Adrenal gland (tissue), 12 donors: ENCODE results near the gene GPS1. TPM values are rescaled to one million over a fixed set of nuclear protein-coding genes. Genes with fewer than 3 reads are reported as not detected.

Experiments
- DNase-seq, 7 donors: peaks; one replicate each; pipeline ENCODE4 v3.0.0-alpha.2; 2019 to 2020
- H3K27ac ChIP-seq, 5 donors: fragments of 200-600 bp; sonication (generic) in 4 of 5; 1 replicate in 3 of 5; 2 replicates in 2 of 5; pipeline versions ENCODE4 v1.5.1 to v1.8.0; 2016 to 2020; ENCODE audit warnings: mild to moderate bottlenecking in 1 of 5
- H3K27me3 ChIP-seq: fragments of 200-600 bp; 2 replicates; pipeline ENCODE4 v1.8.0; 2021
- H3K36me3 ChIP-seq, 2 donors: fragments of 200-600 bp; replicated peaks in 1 of 2; 1 replicate in 1 of 2; 2 replicates in 1 of 2; pipeline versions ENCODE4 v1.5.1 to v1.8.0; 2018 to 2022
- H3K4me1 ChIP-seq, 2 donors: fragments of 200-600 bp; replicated peaks in 1 of 2; 1 replicate in 1 of 2; 2 replicates in 1 of 2; pipeline versions ENCODE4 v1.5.1 to v1.8.0; 2018 to 2021
- H3K4me3 ChIP-seq, 4 donors: fragments of 200-600 bp; sonication (generic) in 3 of 4; one replicate each; pipeline ENCODE4 v1.5.1; 2016 to 2018
- H3K9me3 ChIP-seq, 3 donors: fragments of 200-600 bp; sonication (generic) in 1 of 3; replicated peaks in 1 of 3; 1 replicate in 2 of 3; 2 replicates in 1 of 3; pipeline versions ENCODE4 v1.5.1 to v1.8.0; 2016 to 2021
- CTCF ChIP-seq, 6 experiments: fragments of 450-650 bp in 4 of 6; fragments of 200-600 bp in 2 of 6; sonication (generic) in 1 of 6; IDR thresholded peaks; 1 replicate in 5 of 6; 2 replicates in 1 of 6; pipeline versions ENCODE4 v1.5.1 to v1.8.0; 2016 to 2021; ENCODE audit warnings: antibody characterized with exemption in 6 of 6, mild to moderate bottlenecking in 2 of 6, moderate library complexity in 1 of 6
- POLR2A ChIP-seq, 2 donors: fragments of 450-650 bp; IDR thresholded peaks; one replicate each; pipeline ENCODE4 v1.6.1; 2017; ENCODE audit warnings: antibody characterized with exemption in 2 of 2, mild to moderate bottlenecking in 2 of 2, moderate library complexity in 1 of 2
- WGBS, 4 donors: extraction: QIAGEN DNeasy Blood & Tissue Kit in 2 of 4; methylation state at CpG; one replicate each; pipeline versions ENCODE4 v1.1.5 to v1.1.7; 2013 to 2017; 5-methylcytosine and 5-hydroxymethylcytosine counted together
- intact Hi-C, 2 donors: fragments of 100-400 bp; cut with DNase I; formaldehyde crosslinking; loops; one replicate each; pipeline versions ENCODE4 v1.14.1 to v1.15.0; 2022 to 2023
- polyA plus RNA-seq, 3 donors: library from polyadenylated mRNA; stranded (reverse); fragments of 200-250 nt in 2 of 3; fragments of 350-450 nt in 1 of 3; fragmentation: Illumina TruSeq in 1 of 3; extraction: RNeasy Lipid Tissue Mini Kit (QIAGEN cat#74804) in 1 of 3; gene quantifications; one replicate each; pipeline ENCODE4 v1.2.3, GENCODE V29; 2013 to 2014
- total RNA-seq, 9 donors: library from RNA; depleted of rRNA in 4 of 9; stranded (reverse); fragments of >200 nt in 4 of 9; fragments of 120-200 nt in 1 of 9; fragmentation: NEBNext Ultra II Directional in 1 of 9; extraction: Animal tissue kit (Norgen Biotek cat#: 25700) in 1 of 9; gene quantifications; one replicate each; pipeline versions ENCODE4 v1.1.0 to v1.2.4, GENCODE V29; 2013 to 2023
- donor health status: healthy with polysubstance abuse.
- donor health status: Bipolar disorder and iron deficiency.
- donor health status: DM: yes; HTN: yes; CAD: no.
- donor health status: DM: no; HTN: no; CAD: no.
- donor health status: DM: no; HTN: no; CAD: no.
- donor health status: DM: yes; HTN: yes; CAD: no.

The GPS1 gene
- total and polyA plus RNA-seq, 12 donors: 37.4 to 305 (median 113) TPM

- 80 to 82% (median 81%) methylated on average over 13 to 24 of the region's 24 CpGs for WGBS, 4 donors
- Histone ChIP-seq H3K27ac (no peak overlapping the region), H3K27me3 (no peaks in the 10 kb centered on the region), H3K4me1 (no peaks in the 10 kb centered on the region), H3K4me3 (no peak overlapping the region), H3K9me3 (no peaks in the 10 kb centered on the region), H3K36me3 (no peaks in the 10 kb centered on the region)
- no peak for TF ChIP-seq CTCF (IDR thresholded peaks at IDR 0.05)
- no peak for TF ChIP-seq POLR2A (IDR thresholded peaks at IDR 0.05)
- intact Hi-C loops: no loop called here
- DNase-seq: no peak
These were observed 36.3 kb upstream of the GPS1 start for GRCh38 chr17:82015311-82015971.

- Histone ChIP-seq H3K9me3 (no peaks in the 10 kb centered on the region), H3K36me3 (no peaks in the 10 kb centered on the region), H3K27me3 (no peaks in the 10 kb centered on the region), H3K27ac (no peak overlapping the region), H3K4me1 (peaks cover under 1 to 2% of the 10 kb centered on the region in 2 donors), H3K4me3 (no peak overlapping the region)
- DNase-seq: no peak
- TF ChIP-seq POLR2A (IDR thresholded peaks at IDR 0.05): no peak
- no peak for TF ChIP-seq CTCF (IDR thresholded peaks at IDR 0.05)
- 80 to 91% (median 84%) methylated on average over 2 to 28 of the region's 28 CpGs for WGBS, 4 donors
- intact Hi-C loops: no loop called here
These were observed 35.4 kb upstream of the GPS1 start for GRCh38 chr17:82016061-82016874.

- Histone ChIP-seq H3K4me1 (peaks cover 7 to 9% of the 10 kb centered on the region in 2 donors), H3K36me3 (no peaks in the 10 kb centered on the region), H3K27ac (no peak overlapping the region), H3K4me3 (no peak overlapping the region), H3K27me3 (no peaks in the 10 kb centered on the region), H3K9me3 (no peaks in the 10 kb centered on the region)
- no peak for TF ChIP-seq CTCF (IDR thresholded peaks at IDR 0.05)
- intact Hi-C loops: no loop called here
- WGBS, 4 donors: 86 to 95% (median 89%) methylated on average over 4 to 24 of the region's 24 CpGs
- no peak for DNase-seq
These were observed 34.7 kb upstream of the GPS1 start for GRCh38 chr17:82016875-82017459.

- TF ChIP-seq POLR2A (IDR thresholded peaks at IDR 0.05): no peak
- no peak for TF ChIP-seq CTCF (IDR thresholded peaks at IDR 0.05)
- H3K9me3 ChIP-seq: no peaks in the 10 kb centered on the region
- H3K4me3 ChIP-seq: no peak overlapping the region
- H3K36me3 ChIP-seq: no peaks in the 10 kb centered on the region
- DNase-seq: no peak
- 81 to 90% (median 87%) methylated on average over 8 to 13 of the region's 13 CpGs for WGBS, 4 donors
- no peak overlapping the region for H3K27ac ChIP-seq
- H3K27me3 ChIP-seq: no peaks in the 10 kb centered on the region
- H3K4me1 ChIP-seq: peaks cover 12 to 15% of the 10 kb centered on the region in 2 donors
- intact Hi-C loops: no loop called here
These were observed 34.0 kb upstream of the GPS1 start for GRCh38 chr17:82017612-82018151.
